ENCODE data around the gene CS. TPM values are rescaled to one million over a fixed set of nuclear protein-coding genes. Genes with fewer than 3 reads are reported as not detected.
A peak's percentile ranks its signal among the peaks of the same experiment; 100 is the strongest.

Gene CS
- polyA plus RNA-seq, 3 donors, result 55.7 to 156 (median 86.1) TPM

DNA sequence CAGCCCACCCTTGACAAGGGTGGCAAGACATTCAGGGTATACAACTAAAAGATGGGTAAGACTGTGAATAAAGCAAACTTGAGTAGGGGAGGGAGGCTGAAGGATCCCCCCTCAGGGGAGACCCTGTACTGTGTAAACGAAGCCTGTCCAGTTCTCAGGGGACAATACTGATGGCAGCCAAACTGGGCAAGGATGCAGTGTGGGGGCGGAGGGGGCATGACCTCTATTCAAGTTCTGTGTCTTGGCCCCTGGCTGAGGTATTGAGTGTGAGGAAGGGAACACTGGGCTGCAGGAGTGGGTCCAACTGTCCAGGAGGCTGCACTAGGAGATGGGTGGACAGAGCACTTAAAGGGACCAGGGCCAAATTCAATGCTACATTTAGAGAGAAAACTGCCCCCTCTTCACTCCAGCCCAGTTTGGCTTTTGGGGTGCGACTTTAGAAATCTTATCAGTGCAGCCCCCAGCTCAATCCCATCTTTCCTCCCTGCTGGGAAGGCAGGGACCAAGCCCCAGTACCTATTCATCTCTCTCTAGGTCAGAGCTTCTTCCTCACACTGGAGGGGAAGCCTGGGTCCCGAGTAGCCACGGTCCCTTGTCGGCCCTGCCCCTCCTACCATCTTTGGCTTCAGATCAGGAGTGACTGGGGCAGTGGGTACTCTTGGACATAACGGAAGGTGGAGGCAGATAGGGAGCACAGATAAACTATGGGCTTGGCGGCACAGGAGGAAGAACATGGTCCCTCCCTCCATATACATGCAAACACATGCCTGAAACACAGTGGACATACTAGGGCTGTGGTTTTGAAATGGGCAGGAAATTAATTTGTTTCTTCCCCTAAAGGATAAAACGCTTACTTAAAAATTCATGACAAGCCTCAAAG is 58.5 kb downstream of the CS start:
- H2AFZ ChIP-seq (ENCODE audit: insufficient read depth, low read depth, low read length, poor library complexity, severe bottlenecking), result no peak overlapping the region
- TF ChIP-seq, protein P1, sequence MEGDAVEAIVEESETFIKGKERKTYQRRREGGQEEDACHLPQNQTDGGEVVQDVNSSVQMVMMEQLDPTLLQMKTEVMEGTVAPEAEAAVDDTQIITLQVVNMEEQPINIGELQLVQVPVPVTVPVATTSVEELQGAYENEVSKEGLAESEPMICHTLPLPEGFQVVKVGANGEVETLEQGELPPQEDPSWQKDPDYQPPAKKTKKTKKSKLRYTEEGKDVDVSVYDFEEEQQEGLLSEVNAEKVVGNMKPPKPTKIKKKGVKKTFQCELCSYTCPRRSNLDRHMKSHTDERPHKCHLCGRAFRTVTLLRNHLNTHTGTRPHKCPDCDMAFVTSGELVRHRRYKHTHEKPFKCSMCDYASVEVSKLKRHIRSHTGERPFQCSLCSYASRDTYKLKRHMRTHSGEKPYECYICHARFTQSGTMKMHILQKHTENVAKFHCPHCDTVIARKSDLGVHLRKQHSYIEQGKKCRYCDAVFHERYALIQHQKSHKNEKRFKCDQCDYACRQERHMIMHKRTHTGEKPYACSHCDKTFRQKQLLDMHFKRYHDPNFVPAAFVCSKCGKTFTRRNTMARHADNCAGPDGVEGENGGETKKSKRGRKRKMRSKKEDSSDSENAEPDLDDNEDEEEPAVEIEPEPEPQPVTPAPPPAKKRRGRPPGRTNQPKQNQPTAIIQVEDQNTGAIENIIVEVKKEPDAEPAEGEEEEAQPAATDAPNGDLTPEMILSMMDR (IDR thresholded peaks at IDR 0.05), result no peak
- Mint-ChIP-seq H3K27me3 (ENCODE audit: low read depth in 3 of 3) (no peaks in the 10 kb centered on the region), H3K27ac (peak overlapping the region in 2 of 7 donors; percentile 33 to 53), H3K9me3 (no peaks in the 10 kb centered on the region), H3K36me3 (peaks cover 66 to 81% of the 10 kb centered on the region in 2 donors), H3K4me1 (no peaks in the 10 kb centered on the region), H3K4me3 (no peak overlapping the region)
- H3K36me3 ChIP-seq (replicated peaks in 1 of 2; ENCODE audit: control insufficient read depth in 1 of 2, insufficient read depth in 2 of 2, low read length in 2 of 2), result peaks cover 57 to 80% of the 10 kb centered on the region in 2 donors
- DNase-seq, result no peak
- H3K9ac ChIP-seq (ENCODE audit: insufficient read depth, low read length, poor library complexity, severe bottlenecking), result no peak overlapping the region
- H4K20me1 ChIP-seq (ENCODE audit: insufficient read depth, low read length), result no peaks in the 10 kb centered on the region
- intact Hi-C loops (cut with micrococcal nuclease), result no loop called here
- H3K27ac ChIP-seq (ENCODE audit: low read depth in 1 of 2, low read length in 2 of 2), result no peak overlapping the region
- no peaks in the 10 kb centered on the region for H3K9me3 ChIP-seq (replicated peaks in 1 of 2; ENCODE audit: control insufficient read depth in 1 of 2, insufficient read depth in 1 of 2, low read length in 2 of 2)
- no peaks in the 10 kb centered on the region for H3K4me1 ChIP-seq (ENCODE audit: control insufficient read depth in 1 of 2, insufficient read depth in 2 of 2, low read length in 2 of 2)
- no peaks in the 10 kb centered on the region for H3K27me3 ChIP-seq (ENCODE audit: control insufficient read depth in 2 of 2, insufficient read depth in 2 of 2, low read length in 2 of 2)
- 100% methylated on average over 3 of the region's 9 CpGs for WGBS (ENCODE audit: insufficient coverage)
- no peaks in the 10 kb centered on the region for H3K79me2 ChIP-seq (ENCODE audit: insufficient read depth, low read length)
- H3K4me3 ChIP-seq (replicated peaks in 1 of 3; ENCODE audit: low read depth in 2 of 3, low read length in 3 of 3), result no peak overlapping the region
- H3K4me2 ChIP-seq (replicated peaks; ENCODE audit: extremely low read depth, low read length, poor library complexity, severe bottlenecking), result no peak overlapping the region

DNA sequence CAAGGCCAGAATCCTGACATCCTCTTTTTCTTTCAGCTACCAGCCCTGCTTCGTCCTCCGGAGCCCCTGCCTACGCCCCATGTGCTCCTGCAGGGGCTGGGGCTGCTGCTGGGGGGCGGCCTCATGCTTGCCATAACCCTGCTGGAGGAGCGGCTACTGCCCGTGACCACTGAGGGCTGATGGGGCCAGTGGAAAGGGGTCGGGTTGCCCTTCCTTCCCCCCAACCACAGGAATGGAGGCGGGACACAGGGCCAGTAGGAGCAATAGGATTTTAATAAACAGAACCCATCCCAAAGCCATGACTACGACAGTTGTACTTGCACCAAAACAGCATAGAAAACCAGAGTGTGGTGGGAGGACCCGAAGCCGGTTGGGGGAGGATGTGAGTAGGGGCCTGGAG is 62.6 kb downstream of the CS start:
- Histone ChIP-seq H3K27ac (ENCODE audit: low read depth in 1 of 2, low read length in 2 of 2) (no peak overlapping the region), H3K4me3 (replicated peaks in 1 of 3; ENCODE audit: low read depth in 2 of 3, low read length in 3 of 3) (no peak overlapping the region), H3K79me2 (ENCODE audit: insufficient read depth, low read length) (no peaks in the 10 kb centered on the region), H3K4me1 (ENCODE audit: control insufficient read depth in 1 of 2, insufficient read depth in 2 of 2, low read length in 2 of 2) (no peaks in the 10 kb centered on the region), H2AFZ (ENCODE audit: insufficient read depth, low read depth, low read length, poor library complexity, severe bottlenecking) (no peak overlapping the region), H3K9ac (ENCODE audit: insufficient read depth, low read length, poor library complexity, severe bottlenecking) (no peak overlapping the region), H3K4me2 (replicated peaks; ENCODE audit: extremely low read depth, low read length, poor library complexity, severe bottlenecking) (no peak overlapping the region), H3K27me3 (ENCODE audit: control insufficient read depth in 2 of 2, insufficient read depth in 2 of 2, low read length in 2 of 2) (no peaks in the 10 kb centered on the region), H4K20me1 (ENCODE audit: insufficient read depth, low read length) (no peaks in the 10 kb centered on the region), H3K9me3 (replicated peaks in 1 of 2; ENCODE audit: control insufficient read depth in 1 of 2, insufficient read depth in 1 of 2, low read length in 2 of 2) (no peaks in the 10 kb centered on the region), H3K36me3 (replicated peaks in 1 of 2; ENCODE audit: control insufficient read depth in 1 of 2, insufficient read depth in 2 of 2, low read length in 2 of 2) (peaks cover 22 to 43% of the 10 kb centered on the region in 2 donors)
- Mint-ChIP-seq H3K27ac (no peak overlapping the region), H3K27me3 (ENCODE audit: low read depth in 3 of 3) (no peaks in the 10 kb centered on the region), H3K4me1 (no peaks in the 10 kb centered on the region), H3K36me3 (peaks cover 38 to 47% of the 10 kb centered on the region in 2 donors), H3K4me3 (no peak overlapping the region), H3K9me3 (no peaks in the 10 kb centered on the region)
- TF ChIP-seq, protein P1 (IDR thresholded peaks at IDR 0.05), result no peak
- DNase-seq, result no peak
- intact Hi-C loops (cut with micrococcal nuclease), result no loop called here
- WGBS (ENCODE audit: insufficient coverage), result 100% methylated on average over 3 of the region's 11 CpGs

Data from CD14-positive monocyte (primary cell).